Neural cell (in vitro differentiated cells): ENCODE results near the gene GEMIN5.

Experiments used
- EP300 ChIP-seq: fragments of 450-650 bp; conservative IDR thresholded peaks from 2 replicates; pipeline ENCODE4 v1.6.1; 2014; ENCODE audit warnings: antibody characterized with exemption, mild to moderate bottlenecking, moderate library complexity; ENCODE audit not compliant: poor library complexity, severe bottlenecking
- EZH2 ChIP-seq: fragments of 200-600, 300-800 bp; shearing (Covaris generic), sonication (generic); IDR thresholded peaks from 2 replicates; pipeline ENCODE4 v1.6.1; 2014; ENCODE audit warnings: antibody characterized with exemption, low read length, borderline replicate concordance, mild to moderate bottlenecking; ENCODE audit not compliant: insufficient read depth, poor library complexity, severe bottlenecking
- MXI1 ChIP-seq: fragments of 450-650 bp; conservative IDR thresholded peaks from 2 replicates; pipeline ENCODE4 v1.6.1; 2014; ENCODE audit warnings: antibody characterized with exemption, mild to moderate bottlenecking; ENCODE audit not compliant: poor library complexity, severe bottlenecking
- POLR2AphosphoS5 ChIP-seq: IDR thresholded peaks from 2 replicates; pipeline ENCODE4 v1.6.1; 2012
- RAD21 ChIP-seq: fragments of 450-650 bp; conservative IDR thresholded peaks from 2 replicates; pipeline ENCODE4 v1.6.1; 2014; ENCODE audit warnings: antibody characterized with exemption, mild to moderate bottlenecking, moderate library complexity
- REST ChIP-seq: IDR thresholded peaks from 2 replicates; pipeline ENCODE4 v1.6.1; 2012; ENCODE audit warnings: borderline replicate concordance
- SMC3 ChIP-seq: fragments of 450-650 bp; conservative IDR thresholded peaks from 2 replicates; pipeline ENCODE4 v1.6.1; 2014; ENCODE audit warnings: antibody characterized with exemption, mild to moderate bottlenecking, moderate library complexity; ENCODE audit not compliant: poor library complexity
- TAF1 ChIP-seq: IDR thresholded peaks from 2 replicates; pipeline ENCODE4 v1.6.1; 2012; ENCODE audit warnings: low read depth
- TF ChIP-seq, protein P1 (sequence below): fragments of 450-650 bp; IDR thresholded peaks from 2 replicates; pipeline ENCODE4 v1.5.1; 2014; ENCODE audit warnings: antibody characterized with exemption, mild to moderate bottlenecking, moderate library complexity; ENCODE audit not compliant: poor library complexity, severe bottlenecking

DNA sequence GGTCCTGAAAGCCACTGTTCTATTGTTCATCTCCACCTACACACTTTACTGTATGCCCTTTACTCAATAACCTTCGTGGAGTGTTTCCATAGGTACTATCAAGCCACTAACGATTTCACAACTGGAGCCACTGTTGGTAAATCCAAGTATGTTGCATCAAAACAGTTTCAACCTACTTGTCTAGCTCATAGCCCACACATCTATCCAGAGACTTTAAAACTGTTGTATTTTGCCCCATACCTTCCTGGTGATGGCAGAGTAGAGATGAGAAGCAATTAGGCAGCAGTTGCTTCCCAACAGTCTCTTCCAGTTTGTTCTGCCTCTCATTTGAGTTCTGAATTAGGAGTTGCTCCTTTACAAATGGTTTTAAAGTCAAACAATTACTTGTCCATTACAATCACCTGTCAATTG is 88.2 kb downstream of the GEMIN5 start:
- TF ChIP-seq, protein P1, sequence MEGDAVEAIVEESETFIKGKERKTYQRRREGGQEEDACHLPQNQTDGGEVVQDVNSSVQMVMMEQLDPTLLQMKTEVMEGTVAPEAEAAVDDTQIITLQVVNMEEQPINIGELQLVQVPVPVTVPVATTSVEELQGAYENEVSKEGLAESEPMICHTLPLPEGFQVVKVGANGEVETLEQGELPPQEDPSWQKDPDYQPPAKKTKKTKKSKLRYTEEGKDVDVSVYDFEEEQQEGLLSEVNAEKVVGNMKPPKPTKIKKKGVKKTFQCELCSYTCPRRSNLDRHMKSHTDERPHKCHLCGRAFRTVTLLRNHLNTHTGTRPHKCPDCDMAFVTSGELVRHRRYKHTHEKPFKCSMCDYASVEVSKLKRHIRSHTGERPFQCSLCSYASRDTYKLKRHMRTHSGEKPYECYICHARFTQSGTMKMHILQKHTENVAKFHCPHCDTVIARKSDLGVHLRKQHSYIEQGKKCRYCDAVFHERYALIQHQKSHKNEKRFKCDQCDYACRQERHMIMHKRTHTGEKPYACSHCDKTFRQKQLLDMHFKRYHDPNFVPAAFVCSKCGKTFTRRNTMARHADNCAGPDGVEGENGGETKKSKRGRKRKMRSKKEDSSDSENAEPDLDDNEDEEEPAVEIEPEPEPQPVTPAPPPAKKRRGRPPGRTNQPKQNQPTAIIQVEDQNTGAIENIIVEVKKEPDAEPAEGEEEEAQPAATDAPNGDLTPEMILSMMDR: no peak
- no peak for TF ChIP-seq TAF1
- TF ChIP-seq EZH2: no peak
- no peak for TF ChIP-seq POLR2AphosphoS5
- TF ChIP-seq MXI1: no peak
- TF ChIP-seq EP300: no peak
- no peak for TF ChIP-seq REST
- TF ChIP-seq RAD21: no peak
- no peak for TF ChIP-seq SMC3
